K562 (cell line): ENCODE data around the gene NOL8. TPM values are rescaled to one million over a fixed set of nuclear protein-coding genes. Genes with fewer than 3 reads are reported as not detected.

ENCODE experiments used
- C11orf30 ChIP-seq: fragments of 450-650 bp; IDR thresholded peaks from 2 replicates; pipeline ENCODE4 v1.6.1; 2016; ENCODE audit warnings: low read depth, mild to moderate bottlenecking
- E2F1 ChIP-seq: sonication (generic); formaldehyde crosslinking; IDR thresholded peaks from 2 replicates; pipeline ENCODE4 v1.8.1; 2023; ENCODE audit warnings: mild to moderate bottlenecking, missing genetic modification reagents, moderate library complexity
- NR2F6 ChIP-seq: fragments of 450-650 bp; formaldehyde crosslinking; IDR thresholded peaks from 2 replicates; pipeline ENCODE4 v1.4.0; 2020; ENCODE audit warnings: mild to moderate bottlenecking
- PHF20 ChIP-seq: fragments of 450-650 bp; IDR thresholded peaks from 2 replicates; pipeline ENCODE4 v1.6.1; 2018; ENCODE audit not compliant: partially characterized antibody
- POLR2A ChIP-seq: fragments of 450-650 bp; conservative IDR thresholded peaks from 2 replicates; pipeline ENCODE4 v1.6.1; 2016
- POLR2AphosphoS5 ChIP-seq: IDR thresholded peaks from 2 replicates; pipeline ENCODE4 v1.6.1; 2011; ENCODE audit warnings: mild to moderate bottlenecking, low read depth, low read length, moderate library complexity; ENCODE audit not compliant: control insufficient read depth, insufficient read depth
- POLR2B ChIP-seq: fragments of 450-650 bp; IDR thresholded peaks from 2 replicates; pipeline ENCODE4 v1.6.1; 2018; ENCODE audit warnings: low read depth; ENCODE audit not compliant: partially characterized antibody
- RBFOX2 ChIP-seq: fragments of 200-400 bp; formaldehyde crosslinking; IDR thresholded peaks from 2 replicates; pipeline ENCODE4 v1.6.1; 2017; ENCODE audit warnings: low read depth, mild to moderate bottlenecking, low read length, moderate library complexity
- THRA ChIP-seq: fragments of 450-650 bp; IDR thresholded peaks from 2 replicates; pipeline ENCODE4 v1.6.1; 2017; ENCODE audit warnings: mild to moderate bottlenecking, moderate library complexity
- THRB ChIP-seq: fragments of 450-650 bp; formaldehyde crosslinking; conservative IDR thresholded peaks from 2 replicates; pipeline ENCODE4 v1.4.0; 2022; ENCODE audit warnings: mild to moderate bottlenecking, missing genetic modification characterization
- ZNF431 ChIP-seq: sonication (generic); formaldehyde crosslinking; IDR thresholded peaks from 2 replicates; pipeline ENCODE4 v1.8.0; 2022; ENCODE audit warnings: mild to moderate bottlenecking, missing genetic modification reagents
- polyA plus RNA-seq, 8 experiments: library from polyadenylated mRNA; depleted of rRNA in 4 of 8; stranded (reverse) in 5 of 8; unstranded in 3 of 8; fragments of >200 nt; fragmentation: Nextera tagmentation in 2 of 8; fragmentation: Illumina TruSeq in 1 of 8; extraction: Ambion mirVana in 2 of 8; extraction: Trizol in 1 of 8; gene quantifications; 2 replicates each; pipeline versions ENCODE4 v1.2.1 to v1.2.3, GENCODE V29; 2011 to 2014; ENCODE audit warnings: inconsistent platforms in 1 of 8, missing spikeins in 1 of 8
- total RNA-seq, 7 experiments: library from RNA; depleted of rRNA in 6 of 7; stranded (reverse); fragments of >200 nt in 6 of 7; fragmentation: Illumina TruSeq in 2 of 7; extraction: Trizol in 2 of 7; gene quantifications; 2 replicates each; pipeline versions ENCODE4 v1.2.1 to v1.2.3, GENCODE V29; 2011 to 2021; ENCODE audit warnings: low replicate concordance in 1 of 7
- TF ChIP-seq, protein P1 (sequence below), 2 experiments: fragments of 450-650 bp; formaldehyde crosslinking in 1 of 2; IDR thresholded peaks; 2 replicates each; pipeline versions ENCODE4 v1.4.0 to v1.6.1; 2014 to 2020; ENCODE audit warnings: mild to moderate bottlenecking in 2 of 2, borderline replicate concordance in 1 of 2, low read depth in 1 of 2

Gene NOL8
- total and polyA plus RNA-seq, 9 of the 15 experiments (the other 6 are each of a cell fraction or from before 2014, with no cell fraction given): 51.3 to 91.5 (median 58.7) TPM

GRCh38 chr9:92325269-92325990 is at the start of gene NOL8, which contains the start of gene CENPP (continued):
- TF ChIP-seq, protein P1, sequence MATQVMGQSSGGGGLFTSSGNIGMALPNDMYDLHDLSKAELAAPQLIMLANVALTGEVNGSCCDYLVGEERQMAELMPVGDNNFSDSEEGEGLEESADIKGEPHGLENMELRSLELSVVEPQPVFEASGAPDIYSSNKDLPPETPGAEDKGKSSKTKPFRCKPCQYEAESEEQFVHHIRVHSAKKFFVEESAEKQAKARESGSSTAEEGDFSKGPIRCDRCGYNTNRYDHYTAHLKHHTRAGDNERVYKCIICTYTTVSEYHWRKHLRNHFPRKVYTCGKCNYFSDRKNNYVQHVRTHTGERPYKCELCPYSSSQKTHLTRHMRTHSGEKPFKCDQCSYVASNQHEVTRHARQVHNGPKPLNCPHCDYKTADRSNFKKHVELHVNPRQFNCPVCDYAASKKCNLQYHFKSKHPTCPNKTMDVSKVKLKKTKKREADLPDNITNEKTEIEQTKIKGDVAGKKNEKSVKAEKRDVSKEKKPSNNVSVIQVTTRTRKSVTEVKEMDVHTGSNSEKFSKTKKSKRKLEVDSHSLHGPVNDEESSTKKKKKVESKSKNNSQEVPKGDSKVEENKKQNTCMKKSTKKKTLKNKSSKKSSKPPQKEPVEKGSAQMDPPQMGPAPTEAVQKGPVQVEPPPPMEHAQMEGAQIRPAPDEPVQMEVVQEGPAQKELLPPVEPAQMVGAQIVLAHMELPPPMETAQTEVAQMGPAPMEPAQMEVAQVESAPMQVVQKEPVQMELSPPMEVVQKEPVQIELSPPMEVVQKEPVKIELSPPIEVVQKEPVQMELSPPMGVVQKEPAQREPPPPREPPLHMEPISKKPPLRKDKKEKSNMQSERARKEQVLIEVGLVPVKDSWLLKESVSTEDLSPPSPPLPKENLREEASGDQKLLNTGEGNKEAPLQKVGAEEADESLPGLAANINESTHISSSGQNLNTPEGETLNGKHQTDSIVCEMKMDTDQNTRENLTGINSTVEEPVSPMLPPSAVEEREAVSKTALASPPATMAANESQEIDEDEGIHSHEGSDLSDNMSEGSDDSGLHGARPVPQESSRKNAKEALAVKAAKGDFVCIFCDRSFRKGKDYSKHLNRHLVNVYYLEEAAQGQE (IDR thresholded peaks at IDR 0.05; ENCODE audit: borderline replicate concordance): peak; percentile 77
- TF ChIP-seq, protein P1 (CRISPR knock-in tag; IDR thresholded peaks at IDR 0.05; ENCODE audit: low read depth): no peak; the same call in none of the 2 replicates
- TF ChIP-seq THRA (no peak), ZNF431 (CRISPR knock-in tag) (no peak), RBFOX2 (peak; percentile 83), POLR2B (peak; percentile 73), E2F1 (CRISPR knock-in tag) (peak; percentile 91), POLR2AphosphoS5 (peak; percentile 79; the same call in 1 of the 2 replicates), C11orf30 (peak; percentile 99), NR2F6 (CRISPR knock-in tag) (peak; percentile 72; the same call in 1 of the 2 replicates), POLR2A (peak; percentile 89), PHF20 (peak; percentile 99), THRB (CRISPR knock-in tag) (peak; percentile 82)
